GM19351 (cell line): ENCODE data around the gene CFL1.
A peak's percentile ranks its signal among the peaks of the same experiment; 100 is the strongest.
"Not testable (repeated sequence)": the region's sequence is repeated elsewhere in the genome, so short reads cannot be mapped to it uniquely, and the experiment has no call there.

Experiments used
- ATAC-seq: cut with Tn5 transposase; IDR thresholded peaks from one replicate; pipeline ENCODE4 v1.9.1; 2021; ENCODE audit warnings: mild to moderate bottlenecking, moderate library complexity; ENCODE audit not compliant: unreplicated experiment

CFL1 gene

GRCh38 chr11:65859812-65860277 is 1.9 kb upstream of the CFL1 start:
- ATAC-seq: no peak

GRCh38 chr11:65859095-65859811 is 1.3 kb upstream of the CFL1 start:
- peak; percentile 56 for ATAC-seq

- ATAC-seq: no peak
Measured at GRCh38 chr11:65858681-65859087, 704 bp upstream of the CFL1 start.

- ATAC-seq: no peak
Measured at GRCh38 chr11:65857500-65857852, 504 bp downstream of the CFL1 start.

- ATAC-seq: no peak
Measured at GRCh38 chr11:65856689-65857499, 1.1 kb downstream of the CFL1 start.

- ATAC-seq: no peak
Measured at GRCh38 chr11:65855927-65856363, 2.0 kb downstream of the CFL1 start.

GRCh38 chr11:65854852-65855837 is 2.8 kb downstream of the CFL1 start:
- no peak for ATAC-seq

GRCh38 chr11:65854161-65854592 is 3.8 kb downstream of the CFL1 start:
- no peak for ATAC-seq

GRCh38 chr11:65853246-65853979 is 4.6 kb downstream of the CFL1 start:
- ATAC-seq: no peak

GRCh38 chr11:65852508-65853245 is 5.3 kb downstream of the CFL1 start:
- ATAC-seq: no peak

- ATAC-seq: no peak
Measured at GRCh38 chr11:65851811-65852507, 6.0 kb downstream of the CFL1 start.

GRCh38 chr11:65851083-65851579 is 6.8 kb downstream of the CFL1 start:
- ATAC-seq: no peak

- ATAC-seq: no peak
Measured at GRCh38 chr11:65850217-65851082, 7.5 kb downstream of the CFL1 start.

GRCh38 chr11:65849771-65850216 is 8.2 kb downstream of the CFL1 start:
- no peak for ATAC-seq

- ATAC-seq: no peak
Measured at GRCh38 chr11:65849366-65849765, 8.6 kb downstream of the CFL1 start.

GRCh38 chr11:65848693-65849092 is 9.3 kb downstream of the CFL1 start:
- ATAC-seq: not testable (repeated sequence)

- ATAC-seq: no peak
Measured at GRCh38 chr11:65847746-65848145, 10.2 kb downstream of the CFL1 start.
